ENCODE measurements around the gene MAPKAP1. TPM values are rescaled to one million over a fixed set of nuclear protein-coding genes. Genes with fewer than 3 reads are reported as not detected.

MAPKAP1 gene
- total and polyA plus RNA-seq, 2 of the 13 experiments (the other 11 are each of a cell fraction or from before 2014, with no cell fraction given), result 45.0 to 64.3 TPM

DNA sequence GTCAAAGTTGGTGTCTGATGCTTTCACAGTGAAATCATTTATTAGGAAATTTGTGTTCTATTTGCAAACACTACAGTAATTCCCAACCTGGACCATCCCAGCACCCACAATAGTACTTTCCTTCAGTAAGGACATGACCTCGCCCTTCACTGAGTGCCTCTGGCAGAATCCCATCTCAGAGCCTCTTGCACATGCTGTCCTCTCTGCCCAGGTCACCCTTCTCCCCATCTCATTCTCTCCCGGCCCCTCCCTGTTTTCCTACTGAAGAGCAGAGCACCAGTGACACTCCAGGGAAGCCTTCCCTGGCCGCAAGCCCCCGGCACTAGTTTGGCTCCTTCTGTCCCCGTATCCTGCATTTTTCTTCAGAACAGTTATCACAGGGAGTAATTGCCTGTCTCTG is 220.4 kb downstream of the MAPKAP1 start (continued):
- TF ChIP-seq, protein P1, sequence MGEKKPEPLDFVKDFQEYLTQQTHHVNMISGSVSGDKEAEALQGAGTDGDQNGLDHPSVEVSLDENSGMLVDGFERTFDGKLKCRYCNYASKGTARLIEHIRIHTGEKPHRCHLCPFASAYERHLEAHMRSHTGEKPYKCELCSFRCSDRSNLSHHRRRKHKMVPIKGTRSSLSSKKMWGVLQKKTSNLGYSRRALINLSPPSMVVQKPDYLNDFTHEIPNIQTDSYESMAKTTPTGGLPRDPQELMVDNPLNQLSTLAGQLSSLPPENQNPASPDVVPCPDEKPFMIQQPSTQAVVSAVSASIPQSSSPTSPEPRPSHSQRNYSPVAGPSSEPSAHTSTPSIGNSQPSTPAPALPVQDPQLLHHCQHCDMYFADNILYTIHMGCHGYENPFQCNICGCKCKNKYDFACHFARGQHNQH (CRISPR knock-in tag; IDR thresholded peaks at IDR 0.05), result 0 out of 2 replicates have a peak, but pooled peaks have one; percentile 0

DNA sequence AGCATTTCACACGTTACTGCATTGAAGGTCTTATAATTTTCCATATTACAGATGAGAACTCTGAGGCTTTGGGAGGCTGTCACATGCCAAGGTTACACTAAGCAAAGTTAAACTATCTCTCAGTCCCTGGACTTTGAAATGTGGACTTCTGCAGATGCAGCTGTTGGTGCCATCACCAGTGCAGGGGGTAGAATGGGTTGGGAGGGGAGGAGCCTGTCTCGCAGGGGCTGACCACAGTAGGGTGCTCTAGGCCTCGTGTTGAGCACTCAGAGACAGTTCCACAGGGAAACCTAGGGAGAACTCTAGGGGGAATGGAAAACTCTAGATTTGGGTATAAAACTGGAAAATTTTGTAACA is 220.9 kb downstream of the MAPKAP1 start:
- Histone ChIP-seq H3K9ac (ENCODE audit: insufficient read depth, low read depth, low read length) (no peak overlapping the region), H3K79me2 (ENCODE audit: insufficient read depth, low read length) (no peaks in the 10 kb centered on the region), H3K9me3 (ENCODE audit: low read length) (no peaks in the 10 kb centered on the region), H4K20me1 (ENCODE audit: insufficient read depth, low read length) (no peaks in the 10 kb centered on the region), H2AFZ (ENCODE audit: low read length) (no peak overlapping the region), H3K4me3 (replicated peaks in 1 of 3; ENCODE audit: insufficient read depth in 1 of 3, low read depth in 2 of 3, low read length in 3 of 3) (no peak overlapping the region), H3K4me1 (ENCODE audit: insufficient read depth, low read length) (peaks cover 29% of the 10 kb centered on the region), H3K36me3 (replicated peaks in 1 of 2; ENCODE audit: control insufficient read depth in 1 of 2, insufficient read depth in 2 of 2, low read length in 2 of 2) (peaks cover 0 to 2% of the 10 kb centered on the region in 2 experiments; a peak in 2 of 5 replicates), H3K27me3 (ENCODE audit: control insufficient read depth in 1 of 2, insufficient read depth in 2 of 2, low read length in 2 of 2) (no peaks in the 10 kb centered on the region), H3K4me2 (ENCODE audit: low read depth, low read length) (peak overlapping the region; percentile 23; the same call in 1 of the 2 replicates), H3K27ac (ENCODE audit: extremely low read length, insufficient read depth, low read length) (peak overlapping the region; percentile 39)
- ChIA-PET CTCF (ENCODE audit: low intra/inter-chr PET ratio, low total read pairs) (no interaction called here), POLR2A (interaction anchor here (1.4 kb wide), 1 partner anchor 12 kb away, joined by 4 read pairs; no protein-coding TSS in a partner anchor)
- in situ Hi-C loops (cut with HindIII; ENCODE audit: extremely low pct_ligation_motif_present, low pct_unique_long_range_greater_than_20kb), result no loop called here
- ATAC-seq (peak; percentile 98), DNase-seq (ENCODE audit: low spot score) (peak; percentile 71), FAIRE-seq (peak; percentile 86)
- intact Hi-C loops (cut with micrococcal nuclease; ENCODE audit: unreplicated experiment), result loop anchor here (5.0 to 10.0 kb wide), 2 partner anchors 49 to 146 kb away; no protein-coding TSS in a partner anchor
- no TSS peak for BruUV-seq (replicated peaks)
- WGBS (ENCODE audit: low lambda C conversion rate), result 21% methylated on average over 3 of the region's 3 CpGs
- TF ChIP-seq RELA (CRISPR knock-in tag; IDR thresholded peaks at IDR 0.05), result no peak
- TF ChIP-seq, protein P2, sequence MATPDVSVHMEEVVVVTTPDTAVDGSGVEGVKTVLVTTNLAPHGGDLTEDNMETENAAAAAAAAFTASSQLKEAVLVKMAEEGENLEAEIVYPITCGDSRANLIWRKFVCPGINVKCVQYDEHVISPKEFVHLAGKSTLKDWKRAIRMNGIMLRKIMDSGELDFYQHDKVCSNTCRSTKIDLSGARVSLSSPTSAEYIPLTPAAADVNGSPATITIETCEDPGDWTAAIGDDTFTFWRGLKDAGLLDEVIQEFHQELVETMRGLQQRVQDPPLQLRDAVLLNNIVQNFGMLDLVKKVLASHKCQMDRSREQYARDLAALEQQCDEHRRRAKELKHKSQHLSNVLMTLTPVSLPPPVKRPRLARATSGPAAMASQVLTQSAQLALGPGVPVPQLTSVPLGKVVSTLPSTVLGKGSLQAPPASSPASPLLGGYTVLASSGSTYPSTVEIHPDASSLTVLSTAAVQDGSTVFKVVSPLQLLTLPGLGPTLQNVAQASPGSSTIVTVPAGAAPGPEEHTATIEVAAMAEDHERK (CRISPR knock-in tag; IDR thresholded peaks at IDR 0.05; ENCODE audit: low read depth), result no peak
- 0 out of 2 replicates have a peak, but pooled peaks have one; percentile 32 for TF ChIP-seq HOXA3 (CRISPR knock-in tag; IDR thresholded peaks at IDR 0.05)
- no peak for TF ChIP-seq ZNF816 (CRISPR knock-in tag; IDR thresholded peaks at IDR 0.05; ENCODE audit: borderline replicate concordance)
- peak; percentile 39; the same call in 1 of the 2 replicates for TF ChIP-seq KDM1A (CRISPR knock-in tag; IDR thresholded peaks at IDR 0.05)
- TF ChIP-seq ONECUT2 (CRISPR knock-in tag; IDR thresholded peaks at IDR 0.05), result no peak
- TF ChIP-seq MED8 (CRISPR knock-in tag; IDR thresholded peaks at IDR 0.05; ENCODE audit: insufficient replicate concordance), result no peak
- peak; percentile 24; the same call in 1 of the 2 replicates for TF ChIP-seq ZFY (CRISPR knock-in tag; IDR thresholded peaks at IDR 0.05)
- TF ChIP-seq EP300 (IDR thresholded peaks at IDR 0.05; ENCODE audit: low read depth in 2 of 2, low read length in 2 of 2), result peak in 1 of 2 experiments; percentile 30; a peak in 1 of 4 replicates
- TF ChIP-seq EP300 (CRISPR knock-in tag; IDR thresholded peaks at IDR 0.05; ENCODE audit: borderline replicate concordance), result no peak
- TF ChIP-seq, protein P3, sequence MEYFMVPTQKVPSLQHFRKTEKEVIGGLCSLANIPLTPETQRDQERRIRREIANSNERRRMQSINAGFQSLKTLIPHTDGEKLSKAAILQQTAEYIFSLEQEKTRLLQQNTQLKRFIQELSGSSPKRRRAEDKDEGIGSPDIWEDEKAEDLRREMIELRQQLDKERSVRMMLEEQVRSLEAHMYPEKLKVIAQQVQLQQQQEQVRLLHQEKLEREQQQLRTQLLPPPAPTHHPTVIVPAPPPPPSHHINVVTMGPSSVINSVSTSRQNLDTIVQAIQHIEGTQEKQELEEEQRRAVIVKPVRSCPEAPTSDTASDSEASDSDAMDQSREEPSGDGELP (IDR thresholded peaks at IDR 0.05; ENCODE audit: borderline replicate concordance, low read depth), result peak; percentile 74; the same call in 1 of the 2 replicates
- peak; percentile 65; the same call in 1 of the 2 replicates for TF ChIP-seq HDAC2 (CRISPR knock-in tag; IDR thresholded peaks at IDR 0.05)
- TF ChIP-seq ZSCAN25 (CRISPR knock-in tag; IDR thresholded peaks at IDR 0.05), result peak; percentile 65
- TF ChIP-seq ZMYM3 (CRISPR knock-in tag; IDR thresholded peaks at IDR 0.05), result peak; percentile 61
- TF ChIP-seq SALL1 (CRISPR knock-in tag; IDR thresholded peaks at IDR 0.05), result peak; percentile 79

All from HepG2 (cell line).